GM12878 (cell line): ENCODE data around the gene DNAJC13. TPM values are rescaled to one million over a fixed set of nuclear protein-coding genes. Genes with fewer than 3 reads are reported as not detected.

Source experiments
- ATAC-seq: fragments of 200-7000 bp; cut with Tn5 transposase; 3 replicates; pipeline ENCODE4 v1.9.1; 2020; ENCODE audit warnings: mild to moderate bottlenecking, moderate library complexity
- BruUV-seq: library from RNA; stranded (reverse); fragments of 400-500 nt; replicated peaks from 2 replicates; lab custom pipeline; 2021; lab: Mats Ljungman, UMichigan
- CTCF ChIA-PET: fragments of 300-600 bp; sonication (Branson Sonifier 250); formaldehyde crosslinking; extraction: SDS; loops from one replicate; lab custom pipeline; 2021; ENCODE audit warnings: inconsistent platforms; lab: Yijun Ruan, JAX
- POLR2A ChIA-PET: fragments of 350-600 bp; formaldehyde crosslinking; extraction: SDS; loops from one replicate; lab custom pipeline; 2021; ENCODE audit warnings: inconsistent platforms; lab: Charles Lee
- RAD21 ChIA-PET: fragments of 300-600 bp; sonication (Branson Sonifier 250); formaldehyde crosslinking; loops from one replicate; lab custom pipeline; 2023; ENCODE audit warnings: antibody characterized with exemption; ENCODE audit not compliant: unreplicated experiment; lab: Charles Lee
- SMC1A ChIA-PET: fragments of 300-600 bp; sonication (Branson Sonifier 250); formaldehyde crosslinking; loops from one replicate; lab custom pipeline; 2023; ENCODE audit not compliant: unreplicated experiment, uncharacterized antibody; lab: Charles Lee
- DNase-seq: peaks from one replicate; pipeline ENCODE4 v3.0.0-alpha.2; 2011; ENCODE audit warnings: low read depth, low spot score
- FAIRE-seq: peaks from 3 replicates; lab custom pipeline; 2011; peaks lifted over from hg19 to GRCh38; lab: Jason Lieb, UNC
- H2AFZ ChIP-seq: 2 replicates; pipeline ENCODE4 v1.6.0; 2011; ENCODE audit warnings: low read depth, low read length, control low read depth; ENCODE audit not compliant: control insufficient read depth
- H3K27ac ChIP-seq: 2 replicates; pipeline ENCODE4 v1.5.1; 2011; ENCODE audit warnings: control low read depth; ENCODE audit not compliant: control insufficient read depth, insufficient read depth
- H3K27me3 ChIP-seq, 2 experiments: replicated peaks in 1 of 2; 2 replicates each; pipeline versions ENCODE4 v1.6.0 to v1.6.1; 2011; ENCODE audit warnings: low read length in 1 of 2; ENCODE audit not compliant: control insufficient read depth in 2 of 2, insufficient read depth in 2 of 2
- H3K36me3 ChIP-seq, 2 experiments: 2 replicates each; pipeline ENCODE4 v1.5.1; 2011; ENCODE audit warnings: low read length in 1 of 2; ENCODE audit not compliant: control insufficient read depth in 2 of 2, insufficient read depth in 2 of 2
- H3K4me1 ChIP-seq: 2 replicates; pipeline ENCODE4 v1.6.1; 2011; ENCODE audit warnings: mild to moderate bottlenecking, low read length, moderate library complexity, mixed read lengths; ENCODE audit not compliant: control insufficient read depth, insufficient read depth
- H3K4me2 ChIP-seq: 2 replicates; pipeline ENCODE4 v1.6.0; 2011; ENCODE audit warnings: control low read depth; ENCODE audit not compliant: control insufficient read depth, insufficient read depth
- H3K4me3 ChIP-seq: fragments of 200-600 bp; sonication (generic); 2 replicates; pipeline ENCODE4 v1.5.1; 2016
- H3K79me2 ChIP-seq: 2 replicates; pipeline ENCODE4 v1.6.0; 2011; ENCODE audit warnings: low read length; ENCODE audit not compliant: control insufficient read depth, insufficient read depth
- H3K9ac ChIP-seq: 2 replicates; pipeline ENCODE4 v1.8.0; 2011; ENCODE audit warnings: low read length, control low read depth, mixed read lengths; ENCODE audit not compliant: control insufficient read depth, insufficient read depth
- H3K9me3 ChIP-seq: replicated peaks from 3 replicates; pipeline ENCODE4 v1.5.1; 2011; ENCODE audit warnings: mild to moderate bottlenecking, low read length; ENCODE audit not compliant: control insufficient read depth, insufficient read depth
- H4K20me1 ChIP-seq: 2 replicates; pipeline ENCODE4 v1.6.0; 2011; ENCODE audit not compliant: control insufficient read depth, insufficient read depth
- BMI1 ChIP-seq: fragments of 450-650 bp; IDR thresholded peaks from 2 replicates; pipeline ENCODE4 v1.6.1; 2016; ENCODE audit warnings: mild to moderate bottlenecking, moderate library complexity, borderline replicate concordance
- CHD2 ChIP-seq: IDR thresholded peaks from 2 replicates; pipeline ENCODE4 v1.6.1; 2011; ENCODE audit warnings: low read depth, low read length, improper control_type of control experiment, borderline replicate concordance
- CREM ChIP-seq: IDR thresholded peaks from 2 replicates; pipeline ENCODE4 v1.6.1; 2014; ENCODE audit warnings: antibody characterized with exemption, low read depth
- EED ChIP-seq: sonication (generic); IDR thresholded peaks from 2 replicates; pipeline ENCODE4 v1.6.1; 2016; ENCODE audit warnings: antibody characterized with exemption, low read depth
- FOS ChIP-seq: IDR thresholded peaks from 3 replicates; pipeline ENCODE4 v1.6.1; 2011; ENCODE audit warnings: borderline replicate concordance; ENCODE audit not compliant: insufficient read length; ENCODE audit errors: extremely low read depth
- HDGF ChIP-seq: fragments of 450-650 bp; IDR thresholded peaks from 2 replicates; pipeline ENCODE4 v1.6.1; 2016; ENCODE audit warnings: antibody characterized with exemption
- IKZF1 ChIP-seq: fragments of 450-650 bp; conservative IDR thresholded peaks from 2 replicates; pipeline ENCODE4 v1.6.1; 2017; ENCODE audit warnings: antibody characterized with exemption, mild to moderate bottlenecking
- IKZF2 ChIP-seq, 2 experiments: fragments of 450-650 bp; IDR thresholded peaks; 2 replicates each; pipeline ENCODE4 v1.6.1; 2017; ENCODE audit warnings: mild to moderate bottlenecking in 2 of 2, moderate library complexity in 2 of 2
- IRF4 ChIP-seq: IDR thresholded peaks from 2 replicates; pipeline ENCODE4 v1.6.1; 2011; ENCODE audit warnings: low read depth, low read length
- JUND ChIP-seq: IDR thresholded peaks from 2 replicates; pipeline ENCODE4 v1.6.1; 2012; ENCODE audit warnings: low read depth, mild to moderate bottlenecking, low read length, improper control_type of control experiment, moderate library complexity
- MEF2A ChIP-seq: IDR thresholded peaks from 2 replicates; pipeline ENCODE4 v1.6.1; 2011; ENCODE audit warnings: low read depth, mild to moderate bottlenecking, low read length, moderate library complexity; ENCODE audit not compliant: insufficient read depth
- RBBP5 ChIP-seq: fragments of 200-600 bp; sonication (generic); conservative IDR thresholded peaks from 2 replicates; pipeline ENCODE4 v1.6.1; 2016
- RELA ChIP-seq: fragments of 450-650 bp; IDR thresholded peaks from 2 replicates; pipeline ENCODE4 v1.8.0; 2014; ENCODE audit warnings: borderline replicate concordance; ENCODE audit not compliant: partially characterized antibody
- RUNX3 ChIP-seq: IDR thresholded peaks from 2 replicates; pipeline ENCODE4 v1.6.1; 2012; ENCODE audit warnings: low read length, inconsistent platforms
- SIN3A ChIP-seq: IDR thresholded peaks from 2 replicates; pipeline ENCODE4 v1.6.1; 2012; ENCODE audit warnings: low read depth, low read length, improper control_type of control experiment
- SKIL ChIP-seq: fragments of 450-650 bp; IDR thresholded peaks from 2 replicates; pipeline ENCODE4 v1.6.1; 2017; ENCODE audit warnings: mild to moderate bottlenecking, low read depth, inconsistent platforms; ENCODE audit not compliant: poor library complexity, severe bottlenecking
- SREBF2 ChIP-seq: IDR thresholded peaks from 2 replicates; pipeline ENCODE4 v1.6.1; 2012; ENCODE audit warnings: mild to moderate bottlenecking, low read length
- SRF ChIP-seq, 2 experiments: IDR thresholded peaks; 2 replicates each; pipeline ENCODE4 v1.6.1; 2011; ENCODE audit warnings: low read depth in 2 of 2, low read length in 2 of 2, mild to moderate bottlenecking in 1 of 2, moderate library complexity in 1 of 2
- STAT1 ChIP-seq: fragments of 450-650 bp; conservative IDR thresholded peaks from 2 replicates; pipeline ENCODE4 v1.6.1; 2014; ENCODE audit warnings: antibody characterized with exemption, mild to moderate bottlenecking
- STAT3 ChIP-seq: IDR thresholded peaks from 2 replicates; pipeline ENCODE4 v1.6.1; 2011; ENCODE audit warnings: low read depth, low read length, improper control_type of control experiment
- TARDBP ChIP-seq: IDR thresholded peaks from 2 replicates; pipeline ENCODE4 v1.6.1; 2016; ENCODE audit warnings: borderline replicate concordance
- TCF7 ChIP-seq: IDR thresholded peaks from 2 replicates; pipeline ENCODE4 v1.6.1; 2014; ENCODE audit warnings: antibody characterized with exemption, borderline replicate concordance
- in situ Hi-C: fragments of 300-500 bp; cut with MboI; formaldehyde crosslinking; loops from 9 replicates; pipeline ENCODE4 v1.14.3; 2018; ENCODE audit warnings: mixed read lengths
- intact Hi-C: fragments of 100-400 bp; cut with micrococcal nuclease; formaldehyde crosslinking; loops from one replicate; pipeline ENCODE4 v1.14.2; 2022; ENCODE audit not compliant: unreplicated experiment
- polyA plus RNA-seq, 11 experiments: library from polyadenylated mRNA; depleted of rRNA in 4 of 11; unstranded in 6 of 11; stranded (reverse) in 5 of 11; fragments of >200 nt; fragmentation: Nextera tagmentation in 4 of 11; fragmentation: Illumina TruSeq in 1 of 11; extraction: Ambion mirVana in 4 of 11; extraction: Trizol in 1 of 11; gene quantifications; 1 replicate in 1 of 11; 2 replicates in 10 of 11; pipeline versions ENCODE4 v1.2.1 to v1.2.3, GENCODE V29; 2011 to 2016; ENCODE audit warnings: inconsistent platforms in 2 of 11, missing spikeins in 2 of 11, low read depth in 1 of 11
- total RNA-seq, 4 experiments: library from RNA; depleted of rRNA in 3 of 4; stranded (reverse); fragments of >200 nt in 3 of 4; fragmentation: Illumina TruSeq in 1 of 4; extraction: Trizol in 1 of 4; gene quantifications; 2 replicates each; pipeline versions ENCODE4 v1.2.1 to v1.2.3, GENCODE V29; 2013 to 2021

The DNAJC13 gene
- total and polyA plus RNA-seq, 10 of the 15 experiments (the other 5 are each of a cell fraction or from before 2014, with no cell fraction given), result 8.3 to 33.9 (median 17.0) TPM

- peak; percentile 31 for FAIRE-seq
- Histone ChIP-seq H4K20me1 (no peaks in the 10 kb centered on the region), H2AFZ (no peak overlapping the region), H3K9me3 (no peaks in the 10 kb centered on the region), H3K9ac (no peak overlapping the region), H3K27ac (no peak overlapping the region), H3K4me3 (no peak overlapping the region), H3K79me2 (no peaks in the 10 kb centered on the region), H3K27me3 (no peaks in the 10 kb centered on the region), H3K36me3 (no peaks in the 10 kb centered on the region), H3K4me1 (peaks cover 16% of the 10 kb centered on the region), H3K4me2 (peak overlapping the region; percentile 11)
- peak; percentile 9 for DNase-seq
- peak; percentile 86 for ATAC-seq
- ChIA-PET SMC1A (no interaction called here), CTCF (interaction anchor here (1.3 to 2.2 kb wide), 2 partner anchors 14 to 92 kb away, joined by 4 to 9 read pairs; no protein-coding TSS in a partner anchor), POLR2A (no interaction called here), RAD21 (interaction anchor here (0.9 kb wide), 1 partner anchor 109 kb away, joined by 3 read pairs; no protein-coding TSS in a partner anchor)
- intact Hi-C loops, result no loop called here
- in situ Hi-C loops, result loop anchor here (10.0 to 25.0 kb wide), 2 partner anchors 95 to 837 kb away; no protein-coding TSS in a partner anchor
- no TSS peak for BruUV-seq
- TF ChIP-seq CREM (0 out of 2 replicates have a peak, but pooled peaks have one; percentile 28), STAT3 (no peak), TCF7 (no peak), IKZF2 (IDR thresholded peaks at IDR 0.05) (peak; percentile 59; a peak in 3 of 4 replicates), EED (peak; percentile 68; the same call in 1 of the 2 replicates), RBBP5 (no peak), RELA (no peak), FOS (no peak), IKZF1 (peak; percentile 51; the same call in 1 of the 2 replicates), CHD2 (no peak), BMI1 (no peak), JUND (no peak), HDGF (no peak), SRF (IDR thresholded peaks at IDR 0.05; ENCODE audit: low read depth in 2 of 2, low read length in 2 of 2) (0 out of 4 replicates have a peak, but pooled peaks of 1 of the 2 experiments have one; percentile 35), STAT1 (no peak), SREBF2 (no peak), SKIL (peak; percentile 48), SIN3A (no peak), TARDBP (no peak), MEF2A (0 out of 2 replicates have a peak, but pooled peaks have one; percentile 16), RUNX3 (peak; percentile 81), IRF4 (no peak)
These were observed 132.7 kb downstream of the DNAJC13 start for GRCh38 chr3:132549890-132550578.
